ENCODE results near the gene LACTB. TPM values are rescaled to one million over a fixed set of nuclear protein-coding genes. Genes with fewer than 3 reads are reported as not detected.
"Not testable (repeated sequence)": the region's sequence is repeated elsewhere in the genome, so short reads cannot be mapped to it uniquely, and the experiment has no call there.

The LACTB gene
- total RNA-seq, 2 donors from 2014 or later = 14.6 to 29.6 TPM

DNA sequence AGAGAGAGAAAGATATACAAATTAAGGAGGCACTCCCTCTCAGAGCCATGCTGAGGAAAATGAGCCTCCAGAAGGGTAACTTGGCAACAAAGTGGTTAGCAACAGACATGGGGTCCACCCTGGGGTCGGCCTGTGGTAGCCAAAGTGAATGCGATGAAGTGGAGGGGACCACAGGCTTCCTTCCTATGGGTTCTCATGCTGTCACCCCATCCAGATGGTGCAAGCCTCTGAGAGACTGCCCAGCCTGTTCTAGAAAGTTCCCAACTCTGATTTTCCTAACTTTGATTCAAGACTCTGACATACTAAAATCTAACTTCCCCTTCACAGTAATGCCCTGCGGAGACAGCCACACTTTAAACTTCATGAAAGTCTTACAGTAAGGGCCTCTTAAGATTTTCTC, 18.2 kb upstream of the LACTB start:
- DNase-seq = no peak
- no peak overlapping the region for H3K9ac ChIP-seq (ENCODE audit: low read depth in 2 of 2, low read length in 2 of 2)
- H3K27ac ChIP-seq = no peak overlapping the region
- H3K27me3 ChIP-seq = no peaks in the 10 kb centered on the region
- no peaks in the 10 kb centered on the region for H3K36me3 ChIP-seq
- H3K4me3 ChIP-seq = no peak overlapping the region
- TF ChIP-seq, protein P1, sequence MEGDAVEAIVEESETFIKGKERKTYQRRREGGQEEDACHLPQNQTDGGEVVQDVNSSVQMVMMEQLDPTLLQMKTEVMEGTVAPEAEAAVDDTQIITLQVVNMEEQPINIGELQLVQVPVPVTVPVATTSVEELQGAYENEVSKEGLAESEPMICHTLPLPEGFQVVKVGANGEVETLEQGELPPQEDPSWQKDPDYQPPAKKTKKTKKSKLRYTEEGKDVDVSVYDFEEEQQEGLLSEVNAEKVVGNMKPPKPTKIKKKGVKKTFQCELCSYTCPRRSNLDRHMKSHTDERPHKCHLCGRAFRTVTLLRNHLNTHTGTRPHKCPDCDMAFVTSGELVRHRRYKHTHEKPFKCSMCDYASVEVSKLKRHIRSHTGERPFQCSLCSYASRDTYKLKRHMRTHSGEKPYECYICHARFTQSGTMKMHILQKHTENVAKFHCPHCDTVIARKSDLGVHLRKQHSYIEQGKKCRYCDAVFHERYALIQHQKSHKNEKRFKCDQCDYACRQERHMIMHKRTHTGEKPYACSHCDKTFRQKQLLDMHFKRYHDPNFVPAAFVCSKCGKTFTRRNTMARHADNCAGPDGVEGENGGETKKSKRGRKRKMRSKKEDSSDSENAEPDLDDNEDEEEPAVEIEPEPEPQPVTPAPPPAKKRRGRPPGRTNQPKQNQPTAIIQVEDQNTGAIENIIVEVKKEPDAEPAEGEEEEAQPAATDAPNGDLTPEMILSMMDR (IDR thresholded peaks at IDR 0.05) = no peak
- no peaks in the 10 kb centered on the region for H3K4me1 ChIP-seq
- intact Hi-C loops (cut with DNase I) = no loop called here
- H3K9me3 ChIP-seq = no peaks in the 10 kb centered on the region

DNA sequence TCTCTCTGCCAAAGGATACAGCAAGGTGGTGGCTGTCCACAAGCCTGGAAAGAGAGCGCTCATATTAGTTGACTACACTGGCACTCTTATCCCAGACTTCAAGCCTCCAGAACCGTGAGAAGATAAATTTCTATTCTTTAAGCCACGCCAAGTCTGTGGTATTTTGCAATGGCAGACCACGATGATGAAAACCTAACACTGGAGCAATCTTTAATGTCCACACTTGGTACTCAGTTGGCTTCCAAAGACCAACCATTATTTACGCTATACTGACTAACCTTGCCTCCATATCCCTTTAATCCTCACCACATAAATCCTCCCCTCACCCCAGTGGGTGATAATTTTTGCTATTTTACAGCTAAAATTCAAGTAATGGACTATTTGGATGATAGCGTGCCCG, 16.9 kb upstream of the LACTB start:
- Histone ChIP-seq H3K9me3 (no peaks in the 10 kb centered on the region), H3K36me3 (no peaks in the 10 kb centered on the region), H3K27ac (no peak overlapping the region), H3K9ac (ENCODE audit: low read depth in 2 of 2, low read length in 2 of 2) (no peak overlapping the region), H3K4me3 (no peak overlapping the region), H3K27me3 (no peaks in the 10 kb centered on the region), H3K4me1 (no peaks in the 10 kb centered on the region)
- DNase-seq = no peak
- TF ChIP-seq, protein P1 (IDR thresholded peaks at IDR 0.05) = no peak
- intact Hi-C loops (cut with DNase I) = no loop called here

DNA sequence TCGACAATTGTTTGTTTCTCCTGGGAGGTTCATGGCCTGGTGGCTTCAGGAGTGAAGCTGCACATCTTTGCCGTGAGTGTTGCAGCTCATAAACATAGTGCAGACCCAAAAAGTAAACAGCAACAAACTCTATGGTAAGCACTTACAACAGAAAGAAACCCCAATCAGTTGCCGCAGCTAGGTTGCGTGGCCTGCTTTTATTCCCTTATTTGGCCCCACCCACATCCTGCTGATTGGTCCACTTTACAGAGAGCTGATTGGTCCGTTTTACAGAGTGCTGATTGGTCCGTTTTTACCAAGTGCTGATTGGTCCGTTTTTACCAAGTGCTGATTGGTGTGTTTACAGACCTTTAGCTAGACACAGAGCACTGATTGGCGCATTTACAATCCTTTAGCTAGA, 16.3 kb upstream of the LACTB start:
- H3K27me3 ChIP-seq; H3K4me1 ChIP-seq; H3K36me3 ChIP-seq; H3K9ac ChIP-seq (ENCODE audit: low read depth in 2 of 2, low read length in 2 of 2); DNase-seq; intact Hi-C loops (cut with DNase I); H3K4me3 ChIP-seq; H3K9me3 ChIP-seq; H3K27ac ChIP-seq: not testable (repeated sequence)

DNA sequence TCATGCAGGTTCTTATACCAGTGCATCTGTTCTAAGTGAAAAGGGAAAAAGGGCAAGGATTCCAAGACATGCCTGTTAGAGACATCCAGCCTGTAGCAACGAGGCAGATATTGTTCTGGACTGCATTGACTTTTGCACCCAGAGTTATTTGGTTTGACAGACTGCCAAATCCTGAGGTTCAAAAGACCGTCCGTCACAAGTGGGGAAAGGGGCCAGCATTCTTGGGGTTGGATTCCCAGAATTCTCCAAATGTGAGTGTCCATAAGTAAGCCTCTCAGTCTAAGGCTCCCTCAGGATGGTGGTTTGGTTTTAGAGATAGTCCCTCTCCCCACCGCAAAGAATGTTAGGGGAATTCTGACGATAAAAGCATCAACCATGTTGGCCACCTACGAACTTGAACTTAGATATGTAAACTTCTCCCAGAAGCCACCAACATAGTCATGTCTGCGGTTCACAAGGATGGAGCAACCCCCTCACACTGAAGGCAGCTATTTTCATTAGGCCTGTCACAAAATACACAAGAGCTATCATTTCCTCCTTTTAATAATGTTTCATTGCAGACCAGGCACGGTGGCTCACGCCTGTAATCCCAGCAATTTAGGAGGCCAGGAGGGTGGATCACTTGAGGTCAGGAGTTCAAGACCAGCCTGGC, 13.6 kb upstream of the LACTB start:
- intact Hi-C loops (cut with DNase I) = no loop called here
- no peak overlapping the region for H3K27ac ChIP-seq
- TF ChIP-seq, protein P1 (IDR thresholded peaks at IDR 0.05) = no peak

DNA sequence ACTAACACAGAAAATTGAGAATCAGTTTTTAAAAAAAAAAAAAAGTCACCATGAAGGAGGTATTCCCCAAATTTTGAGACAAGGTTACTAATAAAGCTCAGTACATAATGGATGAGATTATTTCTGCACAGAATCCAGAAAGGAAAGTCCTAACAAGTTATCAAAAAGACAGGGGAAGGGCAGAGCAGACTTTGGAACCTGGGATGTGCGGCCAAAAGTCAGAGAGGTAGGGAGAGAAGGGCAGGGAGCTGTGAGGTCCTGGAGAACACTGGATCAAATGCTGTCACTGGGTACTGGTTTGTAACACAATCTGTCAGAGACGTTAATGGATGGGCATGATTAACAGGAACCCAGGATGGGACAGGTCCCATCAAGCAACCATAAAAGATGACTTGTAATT, 12.2 kb upstream of the LACTB start:
- no peaks in the 10 kb centered on the region for H3K27me3 ChIP-seq
- no peak for DNase-seq
- no peaks in the 10 kb centered on the region for H3K4me1 ChIP-seq
- TF ChIP-seq, protein P1 (IDR thresholded peaks at IDR 0.05) = no peak
- H3K4me3 ChIP-seq = no peak overlapping the region
- intact Hi-C loops (cut with DNase I) = no loop called here
- no peak overlapping the region for H3K9ac ChIP-seq (ENCODE audit: low read depth in 2 of 2, low read length in 2 of 2)
- H3K9me3 ChIP-seq = no peaks in the 10 kb centered on the region
- H3K36me3 ChIP-seq = no peaks in the 10 kb centered on the region
- no peak overlapping the region for H3K27ac ChIP-seq

More for the DNA sequence above, 13.6 kb upstream of the LACTB start:
- no peaks in the 10 kb centered on the region for H3K9me3 ChIP-seq
- H3K4me3 ChIP-seq = no peak overlapping the region
- H3K27me3 ChIP-seq = no peaks in the 10 kb centered on the region
- no peaks in the 10 kb centered on the region for H3K36me3 ChIP-seq
- DNase-seq = peak; percentile 62
- H3K4me1 ChIP-seq = no peaks in the 10 kb centered on the region
- H3K9ac ChIP-seq (ENCODE audit: low read depth in 2 of 2, low read length in 2 of 2) = no peak overlapping the region

DNA sequence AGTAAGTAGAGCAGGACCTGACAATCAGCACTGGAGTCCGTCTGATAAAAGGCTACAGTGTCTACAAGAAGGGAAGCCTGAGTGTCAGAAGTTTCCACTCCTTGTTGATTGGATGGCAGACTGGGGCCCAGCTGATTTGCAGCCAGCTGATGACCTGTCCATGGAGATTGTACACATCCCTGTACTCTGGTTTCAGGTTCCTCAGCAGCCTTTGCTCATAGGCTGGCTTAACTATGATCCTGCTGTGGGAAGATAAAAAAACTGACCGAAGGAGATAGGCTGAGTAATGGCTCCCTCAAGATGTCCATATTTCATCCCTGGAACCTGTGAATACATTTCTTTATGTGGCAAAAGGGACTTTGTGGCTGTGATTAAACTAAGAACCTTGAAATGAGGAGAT, 11.7 kb upstream of the LACTB start:
- H3K9me3 ChIP-seq = no peaks in the 10 kb centered on the region
- intact Hi-C loops (cut with DNase I) = no loop called here
- H3K4me1 ChIP-seq = no peaks in the 10 kb centered on the region
- no peak overlapping the region for H3K27ac ChIP-seq
- no peak overlapping the region for H3K4me3 ChIP-seq
- no peaks in the 10 kb centered on the region for H3K27me3 ChIP-seq
- TF ChIP-seq, protein P1 (IDR thresholded peaks at IDR 0.05) = no peak
- H3K36me3 ChIP-seq = no peaks in the 10 kb centered on the region
- DNase-seq = no peak
- no peak overlapping the region for H3K9ac ChIP-seq (ENCODE audit: low read depth in 2 of 2, low read length in 2 of 2)
